SJSA1 (cell line): ENCODE data around the gene RAPGEF4. TPM values are rescaled to one million over a fixed set of nuclear protein-coding genes. Genes with fewer than 3 reads are reported as not detected.

Experiments used
- DNase-seq, 2 experiments: peaks; one replicate each; pipeline ENCODE4 v3.0.0-alpha.2; 2015 to 2020; ENCODE audit warnings: low spot score in 2 of 2, low read depth in 1 of 2
- H3K27ac ChIP-seq: fragments of 250-450 bp; sonication (Bioruptor Pico); 2 replicates; pipeline ENCODE4 v1.5.1; 2020; ENCODE audit warnings: mild to moderate bottlenecking, moderate library complexity
- H3K27me3 ChIP-seq: fragments of 250-450 bp; sonication (Bioruptor Pico); replicated peaks from 2 replicates; pipeline ENCODE4 v1.5.1; 2020; ENCODE audit warnings: mild to moderate bottlenecking, moderate library complexity
- H3K36me3 ChIP-seq: fragments of 250-450 bp; sonication (Bioruptor Pico); 2 replicates; pipeline ENCODE4 v1.5.1; 2020; ENCODE audit warnings: mild to moderate bottlenecking
- H3K4me1 ChIP-seq: fragments of 250-450 bp; sonication (Bioruptor Pico); replicated peaks from 2 replicates; pipeline ENCODE4 v1.6.1; 2021; ENCODE audit warnings: mild to moderate bottlenecking
- H3K4me3 ChIP-seq: fragments of 250-450 bp; sonication (Bioruptor Pico); 2 replicates; pipeline ENCODE4 v1.5.1; 2020; ENCODE audit warnings: mild to moderate bottlenecking
- H3K9me3 ChIP-seq: fragments of 250-450 bp; sonication (Bioruptor Pico); replicated peaks from 2 replicates; pipeline ENCODE4 v1.5.1; 2020; ENCODE audit warnings: mild to moderate bottlenecking
- total RNA-seq: library from RNA; depleted of rRNA; stranded (reverse); fragments of >200 nt; shearing (Covaris generic); gene quantifications from 2 replicates; pipeline ENCODE4 v1.2.3, GENCODE V29; 2014

Gene RAPGEF4
- total RNA-seq, 1 experiment from 2014 or later: 0.47 TPM

GRCh38 chr2:172950565-172950964 is 214.9 kb downstream of the RAPGEF4 start:
- Histone ChIP-seq H3K27ac (no peak overlapping the region), H3K36me3 (no peaks in the 10 kb centered on the region), H3K4me1 (peaks cover 9% of the 10 kb centered on the region), H3K27me3 (no peaks in the 10 kb centered on the region), H3K9me3 (no peaks in the 10 kb centered on the region), H3K4me3 (no peak overlapping the region)
- no peak for DNase-seq

- Histone ChIP-seq H3K27ac (no peak overlapping the region), H3K9me3 (no peaks in the 10 kb centered on the region), H3K4me1 (peaks cover 9% of the 10 kb centered on the region), H3K36me3 (no peaks in the 10 kb centered on the region), H3K27me3 (no peaks in the 10 kb centered on the region), H3K4me3 (no peak overlapping the region)
- DNase-seq: no peak
These were observed 215.9 kb downstream of the RAPGEF4 start for GRCh38 chr2:172951554-172951953.

- no peak overlapping the region for H3K27ac ChIP-seq
- H3K9me3 ChIP-seq: no peaks in the 10 kb centered on the region
- no peaks in the 10 kb centered on the region for H3K36me3 ChIP-seq
- no peak overlapping the region for H3K4me3 ChIP-seq
- H3K4me1 ChIP-seq: no peaks in the 10 kb centered on the region
- H3K27me3 ChIP-seq: no peaks in the 10 kb centered on the region
- DNase-seq: no peak
These were observed 217.8 kb downstream of the RAPGEF4 start for GRCh38 chr2:172953411-172953810.

- H3K27ac ChIP-seq: no peak overlapping the region
- DNase-seq: no peak
- no peaks in the 10 kb centered on the region for H3K9me3 ChIP-seq
- no peaks in the 10 kb centered on the region for H3K27me3 ChIP-seq
- no peaks in the 10 kb centered on the region for H3K36me3 ChIP-seq
- H3K4me3 ChIP-seq: no peak overlapping the region
- no peaks in the 10 kb centered on the region for H3K4me1 ChIP-seq
These were observed 218.6 kb downstream of the RAPGEF4 start for GRCh38 chr2:172953970-172954852.

GRCh38 chr2:172955587-172955986 is 219.9 kb downstream of the RAPGEF4 start:
- no peaks in the 10 kb centered on the region for H3K27me3 ChIP-seq
- H3K4me1 ChIP-seq: no peaks in the 10 kb centered on the region
- H3K36me3 ChIP-seq: no peaks in the 10 kb centered on the region
- no peak overlapping the region for H3K4me3 ChIP-seq
- no peak overlapping the region for H3K27ac ChIP-seq
- no peak for DNase-seq
- H3K9me3 ChIP-seq: no peaks in the 10 kb centered on the region

- Histone ChIP-seq H3K4me3 (no peak overlapping the region), H3K27me3 (no peaks in the 10 kb centered on the region), H3K9me3 (no peaks in the 10 kb centered on the region), H3K27ac (no peak overlapping the region), H3K4me1 (peaks cover 4% of the 10 kb centered on the region), H3K36me3 (no peaks in the 10 kb centered on the region)
- no peak for DNase-seq
These were observed 222.1 kb downstream of the RAPGEF4 start for GRCh38 chr2:172957734-172958133.

- no peak overlapping the region for H3K4me3 ChIP-seq
- DNase-seq: no peak
- H3K27me3 ChIP-seq: no peaks in the 10 kb centered on the region
- no peaks in the 10 kb centered on the region for H3K9me3 ChIP-seq
- H3K27ac ChIP-seq: no peak overlapping the region
- H3K36me3 ChIP-seq: no peaks in the 10 kb centered on the region
- H3K4me1 ChIP-seq: peaks cover 8% of the 10 kb centered on the region
These were observed 226.4 kb downstream of the RAPGEF4 start for GRCh38 chr2:172962082-172962481.

- H3K27ac ChIP-seq: no peak overlapping the region
- no peaks in the 10 kb centered on the region for H3K27me3 ChIP-seq
- H3K4me1 ChIP-seq: peaks cover 10% of the 10 kb centered on the region
- H3K4me3 ChIP-seq: no peak overlapping the region
- no peaks in the 10 kb centered on the region for H3K9me3 ChIP-seq
- no peak for DNase-seq
- no peaks in the 10 kb centered on the region for H3K36me3 ChIP-seq
These were observed 227.2 kb downstream of the RAPGEF4 start for GRCh38 chr2:172962824-172963223.

- Histone ChIP-seq H3K27me3 (no peaks in the 10 kb centered on the region), H3K9me3 (no peaks in the 10 kb centered on the region), H3K27ac (no peak overlapping the region), H3K4me3 (no peak overlapping the region), H3K36me3 (no peaks in the 10 kb centered on the region), H3K4me1 (peaks cover 22% of the 10 kb centered on the region)
- DNase-seq: no peak
These were observed 229.0 kb downstream of the RAPGEF4 start for GRCh38 chr2:172964511-172965139.

GRCh38 chr2:172965433-172966212 is 230.0 kb downstream of the RAPGEF4 start:
- H3K27ac ChIP-seq: no peak overlapping the region
- no peaks in the 10 kb centered on the region for H3K36me3 ChIP-seq
- DNase-seq: no peak
- H3K27me3 ChIP-seq: no peaks in the 10 kb centered on the region
- no peaks in the 10 kb centered on the region for H3K9me3 ChIP-seq
- peaks cover 25% of the 10 kb centered on the region for H3K4me1 ChIP-seq
- H3K4me3 ChIP-seq: no peak overlapping the region

- H3K4me3 ChIP-seq: no peak overlapping the region
- H3K27ac ChIP-seq: no peak overlapping the region
These were observed 231.7 kb downstream of the RAPGEF4 start for GRCh38 chr2:172967036-172967982.

GRCh38 chr2:172968061-172968469 is 232.4 kb downstream of the RAPGEF4 start:
- Histone ChIP-seq H3K4me3 (no peak overlapping the region), H3K9me3 (no peaks in the 10 kb centered on the region), H3K4me1 (peaks cover 23% of the 10 kb centered on the region)

More at GRCh38 chr2:172967036-172967982, 231.7 kb downstream of the RAPGEF4 start:
- no peak for DNase-seq
- Histone ChIP-seq H3K4me1 (peaks cover 30% of the 10 kb centered on the region), H3K36me3 (no peaks in the 10 kb centered on the region), H3K27me3 (no peaks in the 10 kb centered on the region), H3K9me3 (no peaks in the 10 kb centered on the region)

GRCh38 chr2:172969166-172969565 is 233.5 kb downstream of the RAPGEF4 start:
- H3K9me3 ChIP-seq: no peaks in the 10 kb centered on the region
- no peak overlapping the region for H3K4me3 ChIP-seq
- no peak for DNase-seq
- H3K4me1 ChIP-seq: peaks cover 22% of the 10 kb centered on the region
- no peaks in the 10 kb centered on the region for H3K36me3 ChIP-seq
- H3K27me3 ChIP-seq: no peaks in the 10 kb centered on the region
- no peak overlapping the region for H3K27ac ChIP-seq

More at GRCh38 chr2:172968061-172968469, 232.4 kb downstream of the RAPGEF4 start:
- DNase-seq: peak; percentile 56 to 71
- H3K27me3 ChIP-seq: no peaks in the 10 kb centered on the region
- H3K36me3 ChIP-seq: no peaks in the 10 kb centered on the region
- no peak overlapping the region for H3K27ac ChIP-seq
